PC-3 (cell line): Measurements from ENCODE around the gene HYAL2.

Source experiments
- CTCF ChIP-seq: fragments of 300-600 bp; sonication (generic); conservative IDR thresholded peaks from 2 replicates; pipeline ENCODE4 v1.5.1; 2017; ENCODE audit warnings: antibody characterized with exemption, low read depth, mild to moderate bottlenecking, low read length
- EZH2 ChIP-seq: fragments of 300-600 bp; sonication (generic); IDR thresholded peaks from one replicate; pipeline ENCODE4 v1.6.1; 2017; ENCODE audit warnings: antibody characterized with exemption, mild to moderate bottlenecking, low read length; ENCODE audit not compliant: unreplicated experiment
- EZH2phosphoT487 ChIP-seq: fragments of 300-600 bp; sonication (generic); IDR thresholded peaks from 2 replicates; pipeline ENCODE4 v1.6.1; 2018; ENCODE audit warnings: mild to moderate bottlenecking, antibody characterized with exemption, low read length, borderline replicate concordance

GRCh38 chr3:50333744-50334328 is 11.3 kb upstream of the HYAL2 start:
- TF ChIP-seq EZH2phosphoT487: no peak
- TF ChIP-seq CTCF: no peak
- no peak for TF ChIP-seq EZH2
